ENCODE results near the gene HSD17B12. TPM values are rescaled to one million over a fixed set of nuclear protein-coding genes. Genes with fewer than 3 reads are reported as not detected.
A peak's percentile ranks its signal among the peaks of the same experiment; 100 is the strongest.
"Not testable (repeated sequence)": the region's sequence is repeated elsewhere in the genome, so short reads cannot be mapped to it uniquely, and the experiment has no call there.

Gene HSD17B12
- 100 to 1,000 TPM in 2 of 4 donors, 10 to 100 TPM in 2; 77.8 to 108 (median 95.4) TPM for polyA plus RNA-seq (ENCODE audit: insufficient read length in 4 of 4)

DNA sequence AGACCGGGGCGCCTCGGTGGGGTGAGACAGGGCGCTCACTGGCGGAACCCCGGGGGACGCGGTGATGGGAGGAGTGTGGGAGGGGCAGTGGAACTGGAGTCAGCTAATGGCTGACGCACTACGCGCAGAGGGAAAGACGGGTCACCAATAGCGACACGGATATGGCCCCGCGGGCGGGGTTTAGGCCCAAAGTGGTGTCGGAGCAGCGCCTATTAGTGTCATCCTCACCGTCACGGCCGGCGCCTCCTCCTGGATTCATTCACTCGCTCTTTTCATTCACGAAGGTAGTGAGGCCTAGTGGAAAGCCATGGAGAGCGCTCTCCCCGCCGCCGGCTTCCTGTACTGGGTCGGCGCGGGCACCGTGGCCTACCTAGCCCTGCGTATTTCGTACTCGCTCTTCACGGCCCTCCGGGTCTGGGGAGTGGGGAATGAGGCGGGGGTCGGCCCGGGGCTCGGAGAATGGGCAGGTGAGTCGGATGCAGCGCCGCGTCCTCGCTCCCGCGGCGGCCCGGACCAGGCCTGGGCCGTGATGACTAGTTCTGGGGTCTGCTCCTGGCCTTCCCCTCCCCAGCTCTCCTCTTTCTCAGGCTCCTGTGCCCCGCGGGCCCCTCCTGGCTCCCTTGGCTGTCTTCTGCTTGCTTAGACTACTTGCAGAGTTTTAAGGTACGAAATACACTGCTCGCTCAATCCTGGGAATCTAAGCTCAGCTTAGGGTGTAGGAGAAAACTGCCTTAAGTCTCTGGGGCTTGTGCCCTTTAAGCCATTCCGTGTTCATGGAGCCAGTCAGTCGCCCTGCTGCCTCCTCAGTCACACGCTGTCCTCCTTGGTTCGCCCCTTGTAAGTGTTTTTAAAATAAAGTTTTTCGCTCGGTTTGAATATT is at the start of gene HSD17B12:
Gene HSD17B12, plus strand, starts transcription at position 218 of the 880 bp plus-strand sequence. Its CDS starts 90 bp downstream, at position 308.
- peak; percentile 91 to 95 (median 94) for DNase-seq (ENCODE audit: low read depth in 4 of 4, low spot score in 3 of 4)

DNA sequence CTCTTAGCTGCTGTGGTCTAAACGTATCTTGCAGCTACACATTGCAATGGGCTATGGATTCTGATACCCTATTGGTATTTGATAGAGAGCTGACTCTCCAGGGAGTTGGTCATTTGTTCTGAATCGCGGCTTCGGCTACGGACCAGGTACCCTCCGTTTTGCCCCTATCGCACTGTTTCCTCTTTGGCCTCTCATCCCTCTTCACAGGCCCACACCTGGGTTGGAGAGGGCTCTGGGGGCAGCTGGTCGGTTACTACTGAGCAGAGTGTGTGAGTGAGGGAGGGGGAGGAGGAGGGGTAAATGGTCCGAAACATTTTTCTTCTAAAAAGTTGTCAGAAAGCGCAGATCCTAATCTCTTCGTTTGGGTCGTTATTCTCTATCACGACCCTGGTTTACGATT is 48.8 kb upstream of the HSD17B12 start:
- no peak for DNase-seq (ENCODE audit: low read depth in 4 of 4, low spot score in 3 of 4)

DNA sequence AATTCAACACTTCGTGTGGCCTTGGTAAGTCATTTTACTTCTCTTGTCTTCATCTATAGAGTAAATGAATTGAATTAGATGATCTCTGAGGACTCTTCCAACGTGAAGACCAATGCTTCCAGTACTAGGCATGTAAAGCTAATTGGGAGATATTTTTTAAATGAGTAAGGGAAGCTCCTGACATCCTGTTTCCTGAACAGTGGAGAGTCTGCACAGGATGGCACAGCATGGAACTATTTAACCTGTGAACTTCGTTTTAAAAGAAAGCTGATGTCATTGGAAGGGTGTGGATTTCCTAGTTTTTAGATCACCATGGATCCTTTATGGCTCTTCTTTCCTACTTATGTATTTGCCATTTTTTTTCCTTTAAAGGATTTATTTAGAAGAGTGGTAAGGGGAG is 48.4 kb upstream of the HSD17B12 start:
- no peak for DNase-seq (ENCODE audit: low read depth in 4 of 4, low spot score in 3 of 4)

DNA sequence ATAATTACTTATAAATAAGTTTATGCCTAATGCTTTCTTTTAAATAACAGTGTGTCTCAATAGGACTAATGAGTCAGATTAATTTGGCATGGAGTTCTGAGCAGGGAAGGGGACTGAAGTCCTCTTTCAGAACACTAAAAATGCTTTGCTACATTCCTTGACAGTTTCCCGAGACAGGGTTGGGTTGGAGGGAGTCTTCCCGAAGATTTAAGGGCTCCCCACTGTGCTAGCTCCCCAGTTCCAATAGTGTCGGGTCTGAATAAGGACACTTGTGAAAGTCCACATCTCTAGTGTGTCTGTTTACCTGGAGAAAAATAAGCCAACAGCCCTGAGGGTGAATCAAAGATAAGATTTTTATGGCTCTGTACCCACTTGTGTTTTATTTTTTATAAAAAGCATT is 41.8 kb upstream of the HSD17B12 start:
- DNase-seq (ENCODE audit: low read depth in 4 of 4, low spot score in 3 of 4): no peak

DNA sequence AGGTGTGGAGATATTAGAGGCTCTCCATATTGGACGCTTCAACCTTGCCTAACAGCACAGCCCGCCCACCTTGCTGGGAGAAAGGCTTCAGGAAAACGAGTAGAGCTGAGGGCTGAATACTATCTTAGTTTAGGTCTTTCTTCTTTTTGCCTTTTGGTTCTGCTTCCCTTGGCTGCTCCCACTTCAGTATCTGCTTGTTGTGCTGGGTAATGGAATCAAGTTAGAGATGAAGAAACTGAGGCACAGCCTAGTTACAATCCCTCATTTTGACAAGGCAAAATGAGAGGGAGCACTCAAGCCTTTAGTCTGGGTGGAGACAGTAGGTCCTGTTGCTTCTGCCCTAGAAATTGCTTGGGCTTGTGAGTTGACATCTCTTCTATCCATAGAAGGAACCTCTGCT is 41.3 kb upstream of the HSD17B12 start:
- DNase-seq (ENCODE audit: low read depth in 4 of 4, low spot score in 3 of 4): no peak

DNA sequence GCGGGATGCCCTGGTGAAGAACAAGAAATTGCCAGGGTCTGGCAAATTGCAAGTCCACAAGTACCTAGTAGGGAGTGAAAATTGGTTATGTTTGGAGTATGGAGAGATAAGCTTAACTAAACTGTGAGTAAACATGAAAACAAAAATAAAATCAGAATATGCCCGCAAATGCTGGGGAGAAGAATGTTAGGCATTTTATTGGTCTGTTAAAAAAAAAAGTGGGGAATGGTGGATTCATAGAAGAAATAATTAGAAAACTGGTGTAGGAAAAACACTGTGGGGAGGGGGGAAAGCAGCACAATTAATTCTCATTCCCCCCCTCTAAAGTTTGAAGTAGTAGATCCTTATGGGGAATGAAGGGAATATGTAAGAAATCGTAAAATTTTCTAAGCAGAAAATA is 40.6 kb upstream of the HSD17B12 start:
- no peak for DNase-seq (ENCODE audit: low read depth in 4 of 4, low spot score in 3 of 4)

DNA sequence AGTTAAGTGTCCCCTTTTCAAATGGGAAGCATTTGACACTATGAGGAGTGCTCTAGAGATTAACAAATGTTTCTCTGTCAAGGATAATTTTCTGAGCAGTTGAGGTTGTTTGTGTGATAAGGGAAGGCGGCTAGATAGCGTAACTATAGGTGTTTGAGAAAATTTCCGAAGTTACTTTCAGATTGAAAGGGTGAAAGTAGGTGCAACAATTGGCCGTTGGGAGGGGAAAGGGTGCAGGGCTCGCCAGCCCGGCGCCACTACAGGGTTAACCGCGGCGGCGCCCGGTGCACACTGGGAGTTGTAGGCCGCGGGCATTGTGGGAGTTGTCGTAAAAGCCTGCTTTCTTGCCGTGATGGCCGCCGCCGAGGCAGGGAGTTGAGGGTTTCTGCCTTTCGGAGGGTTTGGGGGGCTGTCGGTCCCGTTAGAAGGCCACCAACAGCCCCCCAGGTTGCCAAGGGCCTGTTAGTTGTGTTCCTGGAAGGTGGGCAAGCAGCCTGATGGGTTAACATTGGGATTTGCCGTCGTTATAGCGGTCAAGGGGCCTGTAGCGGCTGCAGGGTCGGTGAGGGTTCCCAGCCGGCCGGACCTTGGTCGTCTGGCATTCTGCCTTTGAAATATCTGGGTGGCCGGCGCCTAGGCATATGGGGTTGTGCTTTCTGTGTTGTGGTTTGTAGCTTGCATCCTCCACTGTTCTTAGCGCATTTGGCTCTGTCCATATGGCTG is 36.5 kb upstream of the HSD17B12 start:
- peak; percentile 70 to 80 (median 73) for DNase-seq (ENCODE audit: low read depth in 4 of 4, low spot score in 3 of 4)

DNA sequence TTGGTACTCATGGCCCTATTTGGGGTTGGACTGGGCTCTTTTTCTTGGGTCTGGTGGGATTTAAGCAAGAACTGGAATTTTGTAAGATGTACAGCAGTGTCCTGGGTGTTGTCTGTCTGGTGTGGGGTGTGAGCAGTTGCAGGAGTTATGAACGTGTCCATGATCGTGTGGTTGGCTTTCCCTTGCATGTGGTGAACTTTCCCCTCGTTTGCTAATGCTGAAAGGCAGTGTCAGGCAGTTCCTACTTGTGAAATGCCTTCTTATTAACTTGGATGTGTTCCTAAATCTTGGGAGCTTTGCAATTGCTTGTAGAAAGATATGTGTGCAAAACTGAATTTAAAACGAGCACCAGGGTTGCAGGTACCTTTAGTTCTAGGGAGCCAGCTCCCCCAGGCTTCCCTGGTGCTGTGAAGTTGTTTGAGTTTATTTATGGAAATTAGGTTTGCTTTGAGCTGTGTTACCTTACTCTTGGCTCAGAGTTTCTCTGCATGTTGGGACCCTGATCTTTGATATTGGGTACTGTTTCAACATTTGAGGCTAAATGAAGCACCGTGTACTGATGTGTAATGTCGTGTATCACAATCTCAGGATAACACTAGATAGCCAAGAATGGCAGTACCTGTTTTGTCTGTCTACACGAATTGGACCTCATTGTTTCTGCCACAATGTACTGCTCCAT is 35.8 kb upstream of the HSD17B12 start:
- peak in 1 of 4 donors; percentile 5 for DNase-seq (ENCODE audit: low read depth in 4 of 4, low spot score in 3 of 4)

DNA sequence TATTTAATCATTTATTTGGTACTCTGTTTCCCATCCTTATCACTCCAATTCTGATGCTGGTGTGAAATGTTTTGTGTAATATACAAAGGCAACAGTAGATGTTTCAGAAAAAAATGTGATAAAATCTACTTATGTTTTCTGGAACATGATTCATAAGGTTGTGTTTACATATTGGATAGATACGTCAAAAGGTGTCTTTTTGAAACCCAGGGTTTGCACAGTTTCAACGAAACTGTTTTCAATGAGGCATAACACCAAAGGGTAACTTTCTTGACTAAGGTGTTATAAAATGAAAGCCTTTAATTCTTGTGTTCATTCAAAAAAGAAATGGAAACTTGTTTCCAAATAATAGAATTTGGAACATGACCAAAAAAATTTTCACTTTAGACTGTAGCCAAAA is 33.8 kb upstream of the HSD17B12 start:
- no peak for DNase-seq (ENCODE audit: low read depth in 4 of 4, low spot score in 3 of 4)

DNA sequence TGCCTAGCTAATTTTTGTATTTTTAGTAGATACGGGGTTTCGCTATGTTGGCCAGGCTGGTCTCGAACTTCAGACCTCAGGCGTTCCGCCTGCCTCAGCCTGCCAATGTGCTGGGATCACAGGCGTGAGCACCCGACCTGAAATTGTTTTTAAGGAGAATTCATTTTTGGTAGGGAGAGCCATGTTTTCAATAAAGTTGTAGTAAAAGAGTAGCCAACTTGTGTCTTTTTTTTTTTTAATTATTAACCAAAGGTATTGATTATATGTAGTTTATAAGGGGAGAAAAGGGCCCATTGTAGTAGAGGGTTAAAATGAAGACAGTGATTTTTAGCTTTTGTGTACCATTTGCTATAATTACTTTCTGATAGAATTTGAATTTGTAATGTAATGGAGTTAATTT is 31.6 kb upstream of the HSD17B12 start:
- no peak for DNase-seq (ENCODE audit: low read depth in 4 of 4, low spot score in 3 of 4)

DNA sequence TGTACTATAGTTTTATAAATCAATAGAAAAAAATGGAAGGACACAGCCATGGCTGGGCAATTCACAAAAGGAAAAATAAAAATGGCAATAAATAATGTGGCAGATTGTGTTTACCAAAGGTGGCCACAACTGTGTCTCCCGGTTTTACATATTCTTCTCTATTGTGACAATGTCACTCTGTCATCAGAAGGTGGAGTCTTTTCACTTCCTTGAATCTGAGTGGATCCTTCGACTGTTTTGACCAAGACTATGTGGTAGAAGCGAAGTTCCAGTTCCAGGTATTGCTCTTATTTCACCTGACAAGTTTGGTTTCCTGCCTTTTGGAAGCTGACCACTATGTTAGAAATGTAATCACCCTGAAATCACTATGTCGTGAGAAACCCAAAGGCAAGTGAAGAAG is 31.0 kb upstream of the HSD17B12 start:
- no peak for DNase-seq (ENCODE audit: low read depth in 4 of 4, low spot score in 3 of 4)

DNA sequence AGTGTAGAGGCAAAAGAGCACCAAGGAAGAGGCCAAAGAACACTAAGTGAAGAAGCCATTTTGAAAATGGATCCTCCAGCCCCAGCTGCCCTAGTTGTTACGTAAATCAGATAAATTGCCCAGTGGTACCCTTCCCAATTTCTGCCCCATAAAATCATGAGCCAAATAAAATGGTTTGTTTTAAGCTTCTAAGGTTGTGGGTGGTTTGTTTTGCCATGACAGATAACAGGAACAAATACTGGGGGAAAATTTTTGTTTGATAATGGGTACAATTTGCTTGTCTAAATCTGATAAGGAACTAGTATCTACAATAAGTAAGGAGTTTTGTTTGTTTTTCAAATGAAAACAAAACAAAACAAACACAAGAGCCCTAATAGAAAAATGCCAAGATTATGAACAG is 30.6 kb upstream of the HSD17B12 start:
- no peak for DNase-seq (ENCODE audit: low read depth in 4 of 4, low spot score in 3 of 4)

DNA sequence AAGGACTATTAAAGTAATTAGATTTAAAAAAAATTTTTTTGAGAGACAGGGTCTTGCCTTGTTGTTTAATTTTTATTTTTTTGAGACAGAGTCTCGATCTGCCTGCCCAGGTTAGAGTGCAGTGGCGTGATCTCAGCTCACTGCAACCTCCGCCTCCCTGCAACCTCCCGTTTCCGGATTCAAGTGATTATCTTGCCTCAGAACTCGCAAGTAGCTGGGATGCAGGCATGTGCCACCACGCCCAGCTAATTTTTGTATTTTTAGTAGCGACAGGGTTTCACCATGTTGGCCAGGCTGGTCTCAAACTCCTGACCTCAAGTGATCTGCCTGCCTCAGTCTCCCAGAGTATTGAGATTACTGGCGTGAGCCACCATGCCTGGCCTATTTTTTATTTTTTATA is 17.5 kb upstream of the HSD17B12 start:
- not testable (repeated sequence) for DNase-seq (ENCODE audit: low read depth in 4 of 4, low spot score in 3 of 4)

DNA sequence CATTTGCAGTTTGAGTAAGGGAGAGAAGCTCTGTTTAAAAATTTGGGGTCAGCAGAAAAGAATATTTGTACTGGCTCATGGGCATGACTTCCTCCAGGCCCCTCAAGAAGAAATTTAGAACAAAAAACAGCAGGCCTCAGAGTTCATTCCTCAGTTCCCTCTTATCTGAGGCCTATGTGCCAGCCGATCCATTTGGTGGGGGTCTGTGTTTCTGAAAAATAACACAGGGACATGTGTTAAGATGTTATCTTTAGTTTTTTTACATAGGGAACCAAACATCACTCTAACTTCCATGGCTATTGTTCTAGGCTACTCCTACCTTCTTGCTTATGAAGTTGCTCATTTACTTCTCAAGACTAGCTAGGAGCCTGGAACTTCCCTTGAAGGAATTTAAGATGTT is 16.2 kb upstream of the HSD17B12 start:
- no peak for DNase-seq (ENCODE audit: low read depth in 4 of 4, low spot score in 3 of 4)

DNA sequence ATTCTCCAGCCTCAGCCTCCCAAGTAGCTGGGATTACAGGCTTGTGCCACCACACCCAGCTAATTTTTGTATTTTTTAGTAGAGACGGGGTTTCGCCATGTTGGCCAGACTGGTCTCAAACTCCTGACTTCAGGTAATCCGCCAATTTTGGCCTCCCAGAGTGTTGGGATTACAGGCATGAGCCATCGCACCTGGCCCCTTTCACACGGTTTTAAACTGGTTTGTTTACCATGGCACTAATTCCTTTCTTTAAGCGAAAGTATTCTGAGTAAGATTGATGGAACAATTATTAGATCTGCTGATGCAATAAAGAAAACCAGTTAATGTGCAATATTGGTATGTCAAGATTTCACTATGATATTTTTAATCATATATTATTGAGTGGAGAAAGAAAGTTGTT is 9.3 kb upstream of the HSD17B12 start:
- not testable (repeated sequence) for DNase-seq (ENCODE audit: low read depth in 4 of 4, low spot score in 3 of 4)

DNA sequence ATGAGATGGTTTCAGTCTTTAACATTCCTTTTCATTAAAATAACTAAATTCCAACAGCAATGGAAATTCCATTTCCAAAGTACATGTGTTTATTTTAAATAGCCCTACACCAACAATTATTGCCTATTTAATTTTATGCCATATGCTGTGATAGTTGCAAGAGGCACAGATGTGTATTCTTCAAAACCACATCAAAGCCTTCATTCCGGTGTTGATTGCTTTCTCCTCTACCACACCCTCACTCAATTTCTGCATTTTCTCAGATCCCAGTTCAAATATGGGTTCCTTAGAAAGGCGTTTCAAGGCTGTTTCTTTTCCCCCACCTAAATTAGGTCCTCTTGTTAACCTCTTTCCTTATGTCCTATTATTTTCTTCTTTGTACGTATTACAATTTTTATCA is 6.0 kb upstream of the HSD17B12 start:
- DNase-seq (ENCODE audit: low read depth in 4 of 4, low spot score in 3 of 4): no peak

DNA sequence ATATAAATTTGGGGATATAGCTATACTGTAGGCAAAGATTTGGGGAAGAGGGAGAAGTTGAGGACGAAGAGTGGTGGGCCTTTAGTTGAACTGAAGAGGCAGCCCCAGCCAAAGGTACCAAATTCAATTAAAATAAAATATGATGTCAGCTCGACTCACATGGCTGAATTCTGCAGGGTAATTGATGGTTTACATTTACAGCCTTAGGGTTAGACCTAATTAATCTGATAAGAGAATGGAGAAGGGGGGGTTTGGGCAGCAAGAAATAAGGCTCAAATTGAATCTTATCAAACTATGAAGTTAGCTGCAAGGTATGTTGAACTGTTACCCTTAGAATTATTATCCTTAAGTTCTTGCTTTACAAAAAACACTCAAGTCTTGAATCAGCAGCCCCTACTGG is 3.6 kb upstream of the HSD17B12 start:
- no peak for DNase-seq (ENCODE audit: low read depth in 4 of 4, low spot score in 3 of 4)

DNA sequence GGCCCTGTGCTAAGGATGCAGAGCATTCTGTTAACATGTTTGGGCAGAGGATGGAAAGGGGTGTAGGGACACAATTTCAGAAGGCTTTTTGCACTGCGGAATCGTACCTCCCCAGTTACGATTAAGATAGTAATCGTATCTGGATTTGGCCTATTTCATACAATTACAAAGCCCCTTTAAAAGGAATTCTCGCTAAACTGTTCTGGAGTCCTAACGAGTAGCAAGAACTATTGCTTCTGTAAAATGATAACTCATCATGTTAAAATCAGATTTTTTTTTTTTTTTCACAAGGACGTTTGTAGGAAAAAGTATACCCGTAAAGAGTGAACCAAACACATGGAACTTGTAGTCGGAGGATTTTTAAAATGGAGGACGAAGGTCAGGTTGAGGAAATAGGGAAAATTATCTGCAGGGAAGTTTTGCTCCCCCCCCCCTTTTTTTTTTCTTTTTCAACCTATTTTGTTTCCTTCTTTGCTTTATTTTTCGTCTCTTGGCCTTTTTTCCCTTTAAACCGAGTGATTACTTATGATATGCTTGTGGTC is 934 bp downstream of the HSD17B12 start:
- DNase-seq (ENCODE audit: low read depth in 4 of 4, low spot score in 3 of 4): peak in 3 of 4 donors; percentile 23 to 46 (median 33)

DNA sequence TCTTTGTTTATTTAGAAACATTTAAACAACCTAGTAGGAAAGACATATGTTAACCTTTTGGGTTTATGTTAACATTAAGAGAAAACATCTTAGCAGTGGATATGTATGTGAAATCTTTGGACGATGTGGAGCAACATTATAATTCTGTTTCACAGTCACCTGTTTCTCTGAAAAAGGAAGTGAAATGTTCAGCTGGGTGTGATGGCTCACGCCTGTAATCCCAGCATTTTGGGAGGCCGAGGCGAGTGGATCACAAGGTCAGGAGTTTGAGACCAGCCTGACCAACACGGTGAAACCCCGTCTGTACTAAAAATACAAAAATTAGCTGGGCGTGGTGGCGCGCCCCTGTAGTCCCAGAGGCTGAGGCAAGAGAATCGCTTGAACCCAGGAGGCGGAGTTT is 1.5 kb downstream of the HSD17B12 start:
- not testable (repeated sequence) for DNase-seq (ENCODE audit: low read depth in 4 of 4, low spot score in 3 of 4)

DNA sequence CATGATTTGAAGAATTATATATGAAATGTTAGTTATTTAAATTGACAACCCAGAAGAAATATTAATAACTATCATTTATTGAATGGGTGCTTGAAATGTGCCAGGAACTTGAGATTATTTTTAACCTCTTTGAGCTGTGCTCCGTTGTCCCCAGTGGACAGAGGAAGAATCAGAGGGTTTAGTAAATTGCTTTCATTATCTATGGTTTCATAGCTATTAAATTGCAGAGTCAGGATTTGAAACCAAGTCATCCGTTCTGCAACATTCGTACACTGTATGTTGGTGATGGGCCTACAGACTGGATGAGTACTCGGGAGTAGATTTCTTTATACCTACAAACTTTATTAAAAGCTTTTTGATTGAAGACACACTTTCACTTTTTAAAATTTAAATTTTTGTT is 4.9 kb downstream of the HSD17B12 start:
- no peak for DNase-seq (ENCODE audit: low read depth in 4 of 4, low spot score in 3 of 4)

DNA sequence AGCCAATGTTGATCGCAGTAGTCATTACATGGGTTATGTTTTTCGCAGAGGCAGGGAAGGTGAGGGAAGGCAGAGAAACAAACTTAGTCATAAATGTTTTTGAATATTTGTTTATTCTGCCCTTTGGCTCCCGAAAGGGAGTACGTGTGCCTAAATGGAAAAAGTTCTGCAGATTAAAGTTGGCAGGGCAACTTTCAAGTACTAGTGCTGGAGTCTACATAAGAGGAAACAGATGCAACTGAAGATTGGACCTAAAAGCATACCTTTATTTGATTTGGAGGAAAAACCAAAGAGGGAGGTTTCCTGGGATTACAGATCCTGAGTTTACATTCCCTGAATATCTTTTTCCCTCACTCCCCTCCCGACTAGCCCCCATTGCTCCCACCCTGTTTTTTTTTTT is 5.7 kb downstream of the HSD17B12 start:
- no peak for DNase-seq (ENCODE audit: low read depth in 4 of 4, low spot score in 3 of 4)

Data from right renal pelvis (tissue), 4 donors.